SH-SY5Y (cell line): ENCODE data around the gene KIAA1217.

Experiments used
- GATA2 ChIP-seq: IDR thresholded peaks from 2 replicates; pipeline ENCODE4 v1.6.1; 2011; ENCODE audit warnings: mild to moderate bottlenecking, low read depth, low read length
- GATA3 ChIP-seq: IDR thresholded peaks from 2 replicates; pipeline ENCODE4 v1.6.1; 2011; ENCODE audit warnings: low read depth, mild to moderate bottlenecking, low read length, moderate library complexity

DNA sequence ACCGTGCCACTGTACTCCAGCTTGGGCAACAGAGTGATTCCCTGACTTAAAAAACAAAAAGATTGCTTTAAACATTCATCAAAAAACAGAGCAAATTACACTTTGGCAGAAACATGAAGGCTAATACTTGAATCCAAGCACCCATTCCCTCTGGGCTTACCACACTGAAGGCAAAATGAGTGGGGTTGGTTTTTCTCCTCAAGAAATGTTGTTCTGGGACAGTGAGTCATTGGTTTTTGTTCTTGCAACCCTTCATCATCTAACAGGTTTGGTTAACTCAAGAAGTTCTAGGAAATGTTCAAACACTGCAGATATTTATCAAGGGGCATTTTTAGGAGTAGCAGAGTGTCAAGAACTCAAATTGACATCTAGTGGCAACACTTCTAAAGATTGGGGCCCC, 60.5 kb downstream of the KIAA1217 start:
- TF ChIP-seq GATA3 (no peak), GATA2 (no peak)
